ENCODE results near the gene RARA.

Gene RARA

GRCh38 chr17:40330850-40331470 lies 22.0 kb downstream of the RARA start:
- no peak for DNase-seq

GRCh38 chr17:40331743-40332641 lies 23.0 kb downstream of the RARA start:
- no peak for DNase-seq

GRCh38 chr17:40333781-40334448 lies 24.9 kb downstream of the RARA start:
- no peak for DNase-seq

GRCh38 chr17:40335620-40336019 lies 26.6 kb downstream of the RARA start:
- no peak for DNase-seq

- DNase-seq: no peak
These were observed 28.4 kb downstream of the RARA start for GRCh38 chr17:40337351-40337750.

GRCh38 chr17:40338058-40338457 lies 29.1 kb downstream of the RARA start:
- DNase-seq: no peak

GRCh38 chr17:40338941-40339649 lies 30.1 kb downstream of the RARA start:
- DNase-seq: no peak

GRCh38 chr17:40340327-40340726 lies 31.3 kb downstream of the RARA start:
- DNase-seq: no peak

GRCh38 chr17:40340880-40341807 lies 32.2 kb downstream of the RARA start:
- peak; percentile 75 for DNase-seq

- no peak for DNase-seq
These were observed 33.0 kb downstream of the RARA start for GRCh38 chr17:40341808-40342503.

- no peak for DNase-seq
These were observed 33.7 kb downstream of the RARA start for GRCh38 chr17:40342504-40343218.

GRCh38 chr17:40343219-40344119 lies 34.5 kb downstream of the RARA start:
- no peak for DNase-seq

GRCh38 chr17:40344421-40345160 lies 35.6 kb downstream of the RARA start:
- DNase-seq: no peak

- DNase-seq: no peak
These were observed 36.4 kb downstream of the RARA start for GRCh38 chr17:40345161-40345993.

- DNase-seq: no peak
These were observed 37.2 kb downstream of the RARA start for GRCh38 chr17:40345994-40346764.

- DNase-seq: no peak
These were observed 37.8 kb downstream of the RARA start for GRCh38 chr17:40346765-40347158.

Data from activated CD4-positive, alpha-beta T cell treated with anti-CD3 and anti-CD28 coated beads for 1 hour (primary cell).